HEK293 (cell line): Measurements from ENCODE around the gene ITIH1.

Experiments used
- YY1 ChIP-seq: fragments of 450-650 bp; formaldehyde crosslinking; IDR thresholded peaks from 2 replicates; pipeline ENCODE4 v1.5.1; 2018; ENCODE audit warnings: missing biosample characterization, missing genetic modification characterization
- ZNF248 ChIP-seq: fragments of 450-650 bp; formaldehyde crosslinking; IDR thresholded peaks from 2 replicates; pipeline ENCODE4 v1.5.1; 2017; ENCODE audit warnings: missing biosample characterization, missing genetic modification characterization

- TF ChIP-seq ZNF248 (tag by site-specific recombination) (no peak), YY1 (tag by site-specific recombination) (no peak)
These were observed 38.8 kb downstream of the ITIH1 start for GRCh38 chr3:52816199-52816598.
